T-cell (primary cell): ENCODE results near the gene FAM53C. TPM values are rescaled to one million over a fixed set of nuclear protein-coding genes. Genes with fewer than 3 reads are reported as not detected.

Source experiments
- ATAC-seq, 4 experiments: fragments of 200-7000 bp in 3 of 4; fragments of 150-1000 bp in 1 of 4; cut with Tn5 transposase; replicated peaks in 1 of 4; 1 replicate in 3 of 4; 2 replicates in 1 of 4; pipeline ENCODE4 v1.10.0; 2021; ENCODE audit warnings: moderate library complexity in 3 of 4, mild to moderate bottlenecking in 2 of 4, moderate number of reproducible peaks in 1 of 4
- CTCF ChIA-PET, 2 donors: fragments of 300-600 bp; sonication (Branson Sonifier 250); formaldehyde crosslinking; loops; one replicate each; lab custom pipeline; 2022; ENCODE audit warnings: antibody characterized with exemption in 2 of 2; lab: Charles Lee
- POLR2A ChIA-PET, 2 donors: fragments of 300-600 bp; sonication (Branson Sonifier 250); formaldehyde crosslinking; loops; one replicate each; lab custom pipeline; 2022; ENCODE audit warnings: antibody characterized with exemption in 2 of 2; lab: Charles Lee
- DNase-seq, 35 experiments: peaks; one replicate each; pipeline versions ENCODE4 v3.0.0 to v3.0.0-alpha.2; 2013 to 2023
- H3K27ac ChIP-seq: one replicate; pipeline ENCODE4 v1.5.1; 2013; ENCODE audit warnings: low read length
- H3K27me3 ChIP-seq, 2 experiments: replicated peaks in 1 of 2; 1 replicate in 1 of 2; 2 replicates in 1 of 2; pipeline versions ENCODE4 v1.6.1 to v1.7.0; 2013; ENCODE audit warnings: low read length in 1 of 2, mixed read lengths in 1 of 2; ENCODE audit not compliant: control insufficient read depth in 2 of 2, insufficient read depth in 2 of 2; ENCODE audit errors: extremely low read depth in 1 of 2
- H3K36me3 ChIP-seq, 2 donors: 1 replicate in 1 of 2; 2 replicates in 1 of 2; pipeline versions ENCODE4 v1.6.1 to v1.7.0; 2013; ENCODE audit warnings: low read length in 1 of 2; ENCODE audit not compliant: control insufficient read depth in 2 of 2, insufficient read depth in 1 of 2; ENCODE audit errors: extremely low read depth in 1 of 2
- H3K4me1 ChIP-seq, 2 experiments: 1 replicate in 1 of 2; 2 replicates in 1 of 2; pipeline versions ENCODE4 v1.6.1 to v1.7.0; 2013; ENCODE audit warnings: low read length in 2 of 2, mixed read lengths in 1 of 2; ENCODE audit not compliant: insufficient read depth in 2 of 2, control insufficient read depth in 1 of 2; ENCODE audit errors: extremely low read depth in 1 of 2
- H3K4me3 ChIP-seq, 2 donors: 1 replicate in 1 of 2; 2 replicates in 1 of 2; pipeline versions ENCODE4 v1.5.1 to v1.7.0; 2013; ENCODE audit warnings: mild to moderate bottlenecking in 2 of 2, low read length in 1 of 2, moderate library complexity in 1 of 2; ENCODE audit not compliant: control insufficient read depth in 1 of 2; ENCODE audit errors: extremely low read depth in 1 of 2
- H3K9me3 ChIP-seq: 2 replicates; pipeline ENCODE4 v1.7.0; 2013
- H3K27ac Mint-ChIP-seq, 2 donors: one replicate each; pipeline ENCODE4 v1.8.0; 2020 to 2021; ENCODE audit warnings: mild to moderate bottlenecking in 2 of 2, mixed read lengths in 2 of 2
- H3K27me3 Mint-ChIP-seq, 2 donors: one replicate each; pipeline ENCODE4 v1.8.0; 2021 to 2022; ENCODE audit warnings: mixed read lengths in 2 of 2
- H3K36me3 Mint-ChIP-seq: one replicate; pipeline ENCODE4 v1.8.0; 2021; ENCODE audit warnings: mixed read lengths
- H3K4me1 Mint-ChIP-seq, 3 donors: one replicate each; pipeline ENCODE4 v1.8.0; 2020 to 2022; ENCODE audit warnings: mixed read lengths in 3 of 3, mild to moderate bottlenecking in 1 of 3
- H3K4me3 Mint-ChIP-seq, 3 donors: one replicate each; pipeline ENCODE4 v1.8.0; 2020 to 2022; ENCODE audit warnings: mild to moderate bottlenecking in 3 of 3, mixed read lengths in 3 of 3, moderate library complexity in 3 of 3
- H3K9me3 Mint-ChIP-seq, 3 donors: one replicate each; pipeline ENCODE4 v1.8.0; 2020 to 2022; ENCODE audit warnings: mixed read lengths in 3 of 3
- WGBS: methylation state at CpG from one replicate; pipeline ENCODE4 v1.1.5; 2013; ENCODE audit warnings: missing lambda C conversion rate; ENCODE audit not compliant: insufficient coverage; 5-methylcytosine and 5-hydroxymethylcytosine counted together
- total RNA-seq, 35 experiments: library from RNA in 6 of 35; stranded (reverse) in 6 of 35; fragments of 120-200 nt in 1 of 35; gene quantifications; one replicate each; pipeline versions ENCODE4 v1.2.1 to v1.2.4 and lab custom pipeline; 2013 to 2026

FAM53C gene
- total RNA-seq, 5 donors from 2014 or later (not counting 1 experiment from before 2014, with no cell fraction given), result 22.2 to 58.3 (median 25.5) TPM

- Mint-ChIP-seq H3K4me1 (peaks cover 52 to 65% (median 58%) of the 10 kb centered on the region in 3 donors), H3K9me3 (no peaks in the 10 kb centered on the region), H3K36me3 (peaks cover 6% of the 10 kb centered on the region), H3K4me3 (no peak overlapping the region), H3K27ac (no peak overlapping the region), H3K27me3 (no peaks in the 10 kb centered on the region)
- Histone ChIP-seq H3K27ac (no peak overlapping the region), H3K9me3 (no peaks in the 10 kb centered on the region), H3K27me3 (no peaks in the 10 kb centered on the region), H3K4me3 (no peak overlapping the region), H3K36me3 (peaks cover 0 to 4% of the 10 kb centered on the region in 2 donors), H3K4me1 (peaks cover 12 to 17% of the 10 kb centered on the region in 2 experiments)
- POLR2A ChIA-PET, result no interaction called here
- CTCF ChIA-PET, result interaction anchor here in 1 of 2 donors (0.8 kb wide), 1 partner anchor 9 kb away, joined by 3 read pairs; no protein-coding TSS in a partner anchor
- no CpG with 5 or more reads among the region's 3 CpGs for WGBS
- DNase-seq (no peak), ATAC-seq (no peak)
Measured at GRCh38 chr5:138359621-138360020, 21.6 kb downstream of the FAM53C start.

DNA sequence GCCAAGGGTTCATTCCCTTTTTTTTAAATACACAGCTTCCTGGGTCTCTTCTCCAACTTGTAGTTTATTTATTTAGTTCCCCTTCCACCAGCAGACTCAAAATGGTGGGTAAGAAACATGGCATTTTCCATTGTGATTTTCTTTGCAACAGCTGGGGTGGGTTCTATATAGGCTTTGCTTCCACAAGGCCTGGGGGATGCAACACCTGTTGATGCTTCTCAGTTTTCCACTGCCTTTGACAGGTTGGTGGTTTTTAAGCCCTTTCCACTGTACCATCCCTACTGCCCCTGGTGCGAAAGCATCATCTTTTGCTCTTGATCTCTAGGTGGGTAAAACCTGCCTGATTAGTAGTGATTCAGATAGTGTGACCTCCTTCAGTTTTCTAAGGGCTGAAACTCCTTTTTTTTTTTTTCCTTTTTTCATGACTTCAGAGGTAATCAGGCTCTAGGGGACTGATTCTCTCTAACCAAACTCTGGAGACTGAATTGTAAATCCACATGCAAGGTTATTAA lies 22.9 kb downstream of the FAM53C start:
- no peaks in the 10 kb centered on the region for H3K9me3 Mint-ChIP-seq
- Histone ChIP-seq H3K4me3 (no peak overlapping the region), H3K27me3 (no peaks in the 10 kb centered on the region), H3K36me3 (peaks cover 0 to 4% of the 10 kb centered on the region in 2 donors), H3K9me3 (no peaks in the 10 kb centered on the region), H3K27ac (no peak overlapping the region), H3K4me1 (peaks cover 2 to 8% of the 10 kb centered on the region in 2 experiments)
- H3K36me3 Mint-ChIP-seq, result peaks cover 6% of the 10 kb centered on the region
- peak overlapping the region; percentile 60 to 80 for H3K27ac Mint-ChIP-seq
- no peaks in the 10 kb centered on the region for H3K27me3 Mint-ChIP-seq
- POLR2A ChIA-PET, result no interaction called here
- H3K4me1 Mint-ChIP-seq, result peaks cover 42 to 57% (median 51%) of the 10 kb centered on the region in 3 donors
- CTCF ChIA-PET, result no interaction called here
- DNase-seq (no peak), ATAC-seq (no peak)
- H3K4me3 Mint-ChIP-seq, result peak overlapping the region in 1 of 3 donors; percentile 38
- WGBS, result no CpG with 5 or more reads among the region's 1 CpG

DNA sequence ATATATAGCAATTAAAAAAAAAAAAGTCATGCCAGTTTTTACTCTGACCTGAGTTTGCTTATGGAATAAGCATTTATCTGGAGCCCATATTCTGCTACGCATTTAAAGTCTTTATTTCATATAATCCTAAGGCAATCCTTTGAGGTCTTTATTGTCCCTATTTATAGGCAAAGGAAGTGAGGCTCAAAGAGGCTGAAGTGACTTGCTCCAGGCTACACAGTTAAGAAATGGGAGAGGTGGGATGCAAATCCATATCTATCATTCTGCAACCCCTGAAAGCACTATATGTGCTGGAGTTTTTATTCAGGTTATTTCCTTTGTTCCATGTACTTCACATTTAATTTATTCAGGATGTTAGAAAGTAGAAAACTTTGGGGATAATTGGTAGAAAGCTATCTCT lies 26.5 kb downstream of the FAM53C start:
- Mint-ChIP-seq H3K27ac (no peak overlapping the region), H3K27me3 (no peaks in the 10 kb centered on the region), H3K9me3 (no peaks in the 10 kb centered on the region), H3K36me3 (peaks cover 6% of the 10 kb centered on the region), H3K4me1 (peaks cover 61 to 75% (median 67%) of the 10 kb centered on the region in 3 donors), H3K4me3 (no peak overlapping the region)
- H3K4me1 ChIP-seq, result peaks cover 5 to 6% of the 10 kb centered on the region in 2 experiments
- H3K9me3 ChIP-seq, result no peaks in the 10 kb centered on the region
- WGBS, result no CpG with 5 or more reads among the region's 1 CpG
- no peak overlapping the region for H3K4me3 ChIP-seq
- peaks cover 0 to 4% of the 10 kb centered on the region in 2 donors for H3K36me3 ChIP-seq
- no peak overlapping the region for H3K27ac ChIP-seq
- ChIA-PET POLR2A (no interaction called here), CTCF (interaction anchor here in 1 of 2 donors (0.6 kb wide), 1 partner anchor 184 kb away, joined by 3 read pairs; no protein-coding TSS in a partner anchor)
- H3K27me3 ChIP-seq, result no peaks in the 10 kb centered on the region
- DNase-seq (no peak), ATAC-seq (no peak)

DNA sequence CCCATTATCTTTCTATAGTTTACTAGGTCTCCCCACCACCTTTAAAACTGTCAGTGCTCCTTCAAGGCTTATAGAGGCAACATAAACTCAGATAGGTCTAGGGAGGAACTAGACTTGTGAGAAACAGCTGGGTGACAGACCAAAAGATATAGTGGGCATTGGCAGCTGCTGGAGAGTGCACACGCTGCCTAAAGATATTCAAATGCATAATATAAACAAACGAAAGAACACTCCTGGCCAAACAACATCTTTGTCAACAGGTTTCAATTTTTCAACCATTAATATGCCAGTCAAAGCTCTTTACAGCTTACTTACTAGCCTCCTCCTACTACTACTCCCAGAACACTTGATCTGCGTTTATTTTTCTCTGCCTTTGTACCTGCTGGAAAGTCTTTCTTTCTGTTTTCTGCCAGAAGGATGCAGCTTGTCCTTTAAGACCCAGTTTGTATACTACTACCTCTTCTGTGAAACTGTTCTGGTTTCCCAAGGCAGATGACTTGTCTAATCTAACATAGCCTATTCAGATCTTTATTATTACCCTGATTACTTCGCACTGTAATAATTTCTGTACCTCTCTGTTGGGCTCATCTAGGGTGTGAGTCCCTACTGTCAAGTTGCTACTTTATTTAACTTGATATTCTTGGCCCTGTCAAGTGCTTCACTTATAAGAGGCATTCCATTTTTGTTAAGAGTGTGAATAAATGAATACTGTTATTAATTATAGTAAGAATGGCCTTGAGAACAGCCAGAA lies 28.7 kb downstream of the FAM53C start:
- H3K4me1 Mint-ChIP-seq, result peaks cover 48 to 65% (median 63%) of the 10 kb centered on the region in 3 donors
- WGBS, result 81% methylated on average over 3 of the region's 4 CpGs
- peaks cover 3 to 4% of the 10 kb centered on the region in 2 experiments for H3K4me1 ChIP-seq
- H3K36me3 ChIP-seq, result peaks cover 2 to 4% of the 10 kb centered on the region in 2 donors
- no peak for ATAC-seq
- no peak overlapping the region for H3K4me3 ChIP-seq
- no peaks in the 10 kb centered on the region for H3K27me3 ChIP-seq
- H3K36me3 Mint-ChIP-seq, result peaks cover 6% of the 10 kb centered on the region
- H3K27ac Mint-ChIP-seq, result peak overlapping the region in 1 of 2 donors; percentile 23
- H3K27ac ChIP-seq, result no peak overlapping the region
- H3K9me3 ChIP-seq, result no peaks in the 10 kb centered on the region
- H3K9me3 Mint-ChIP-seq, result no peaks in the 10 kb centered on the region
- DNase-seq, result no peak
- no peaks in the 10 kb centered on the region for H3K27me3 Mint-ChIP-seq
- H3K4me3 Mint-ChIP-seq, result peak overlapping the region in 1 of 3 donors; percentile 42
- CTCF ChIA-PET, result interaction anchor here in 1 of 2 donors (1.1 to 2.0 kb wide), 2 partner anchors 13 to 15 kb away, joined by 4 to 7 read pairs; partner anchors contain the start of gene KDM3B
- POLR2A ChIA-PET, result interaction anchor here in 1 of 2 donors (0.6 kb wide), 1 partner anchor 156 kb away, joined by 3 read pairs; no protein-coding TSS in a partner anchor

- POLR2A ChIA-PET, result interaction anchor here in 1 of 2 donors (1.4 kb wide), 1 partner anchor 16 kb away, joined by 4 read pairs; no protein-coding TSS in a partner anchor
- Mint-ChIP-seq H3K9me3 (no peaks in the 10 kb centered on the region), H3K36me3 (peaks cover 7% of the 10 kb centered on the region), H3K4me1 (peaks cover 48 to 58% (median 53%) of the 10 kb centered on the region in 3 donors), H3K4me3 (peak overlapping the region in 1 of 3 donors; percentile 41), H3K27me3 (no peaks in the 10 kb centered on the region), H3K27ac (no peak overlapping the region)
- no peaks in the 10 kb centered on the region for H3K9me3 ChIP-seq
- CTCF ChIA-PET, result interaction anchor here in 1 of 2 donors (4.7 kb wide), 1 partner anchor 16 kb away, joined by 32 read pairs; the partner anchor contains the start of gene KDM3B
- no peak overlapping the region for H3K27ac ChIP-seq
- DNase-seq (no peak), ATAC-seq (no peak)
- H3K27me3 ChIP-seq, result no peaks in the 10 kb centered on the region
- WGBS, result 82% methylated on average over 5 of the region's 5 CpGs
- H3K4me3 ChIP-seq, result no peak overlapping the region
- peaks cover 6 to 13% of the 10 kb centered on the region in 2 donors for H3K36me3 ChIP-seq
- peaks cover 3 to 4% of the 10 kb centered on the region in 2 experiments for H3K4me1 ChIP-seq
Measured at GRCh38 chr5:138369261-138369660, 31.2 kb downstream of the FAM53C start.

GRCh38 chr5:138369706-138370105 lies 31.6 kb downstream of the FAM53C start:
- Mint-ChIP-seq H3K4me1 (peaks cover 48 to 55% (median 51%) of the 10 kb centered on the region in 3 donors), H3K4me3 (peak overlapping the region in 1 of 3 donors; percentile 41)
- WGBS, result no CpG with 5 or more reads among the region's 2 CpGs

More at GRCh38 chr5:138369706-138370105, 31.6 kb downstream of the FAM53C start:
- ATAC-seq, result no peak
- Histone ChIP-seq H3K27ac (no peak overlapping the region), H3K4me3 (no peak overlapping the region), H3K36me3 (peaks cover 6 to 14% of the 10 kb centered on the region in 2 donors), H3K27me3 (no peaks in the 10 kb centered on the region), H3K4me1 (peaks cover 3 to 4% of the 10 kb centered on the region in 2 experiments), H3K9me3 (no peaks in the 10 kb centered on the region)
- Mint-ChIP-seq H3K36me3 (peaks cover 7% of the 10 kb centered on the region), H3K9me3 (no peaks in the 10 kb centered on the region), H3K27me3 (no peaks in the 10 kb centered on the region), H3K27ac (no peak overlapping the region)
- ChIA-PET POLR2A (interaction anchor here in 1 of 2 donors (1.4 kb wide), 1 partner anchor 16 kb away, joined by 4 read pairs; no protein-coding TSS in a partner anchor), CTCF (interaction anchor here in 1 of 2 donors (0.6 to 4.7 kb wide), 2 partner anchors 17 to 18 kb away, joined by 3 to 32 read pairs; partner anchors contain the start of gene KDM3B)
- no peak for DNase-seq
